Activated gamma-delta T cell treated with anti-CD3 and anti-CD28 coated beads, Interleukin-2, amount 50 U/mL, for 16 hours (primary cell): ENCODE data around the gene FBLN2.

Experiments
- DNase-seq: peaks from one replicate; pipeline ENCODE4 v3.0.0-alpha.2; 2020; ENCODE audit warnings: low read depth

Gene FBLN2

GRCh38 chr3:13665582-13666226, 116.8 kb downstream of the FBLN2 start:
- DNase-seq = no peak

GRCh38 chr3:13666227-13666619, 117.3 kb downstream of the FBLN2 start:
- no peak for DNase-seq

- no peak for DNase-seq
Observed at GRCh38 chr3:13666781-13667709, 118.1 kb downstream of the FBLN2 start.

GRCh38 chr3:13668136-13668535, 119.2 kb downstream of the FBLN2 start:
- DNase-seq = no peak

GRCh38 chr3:13669457-13669856, 120.5 kb downstream of the FBLN2 start:
- DNase-seq = no peak

GRCh38 chr3:13670292-13670691, 121.4 kb downstream of the FBLN2 start:
- DNase-seq = no peak

GRCh38 chr3:13671482-13672233, 122.7 kb downstream of the FBLN2 start:
- no peak for DNase-seq

GRCh38 chr3:13673207-13673606, 124.3 kb downstream of the FBLN2 start:
- no peak for DNase-seq

- no peak for DNase-seq
Observed at GRCh38 chr3:13674538-13675185, 125.7 kb downstream of the FBLN2 start.

GRCh38 chr3:13676356-13677017, 127.6 kb downstream of the FBLN2 start:
- DNase-seq = no peak

GRCh38 chr3:13677272-13677671, 128.3 kb downstream of the FBLN2 start:
- no peak for DNase-seq

- DNase-seq = no peak
Observed at GRCh38 chr3:13681931-13682330, 133.0 kb downstream of the FBLN2 start.

- DNase-seq = no peak
Observed at GRCh38 chr3:13682331-13683013, 133.5 kb downstream of the FBLN2 start.

- no peak for DNase-seq
Observed at GRCh38 chr3:13683288-13683687, 134.4 kb downstream of the FBLN2 start.

- DNase-seq = no peak
Observed at GRCh38 chr3:13683772-13684171, 134.8 kb downstream of the FBLN2 start.

- DNase-seq = no peak
Observed at GRCh38 chr3:13684350-13684749, 135.4 kb downstream of the FBLN2 start.

GRCh38 chr3:13684854-13685253, 135.9 kb downstream of the FBLN2 start:
- no peak for DNase-seq

GRCh38 chr3:13685721-13686120, 136.8 kb downstream of the FBLN2 start:
- no peak for DNase-seq

- DNase-seq = no peak
Observed at GRCh38 chr3:13686367-13687160, 137.6 kb downstream of the FBLN2 start.

- DNase-seq = no peak
Observed at GRCh38 chr3:13687517-13687943, 138.6 kb downstream of the FBLN2 start.
